ENCODE measurements around the gene C6orf52. TPM values are rescaled to one million over a fixed set of nuclear protein-coding genes. Genes with fewer than 3 reads are reported as not detected.

C6orf52 gene
- total and polyA plus RNA-seq, 2 of the 13 experiments (the other 11 are each of a cell fraction or from before 2014, with no cell fraction given), result 0.50 to 0.53 TPM

- Histone ChIP-seq H3K27me3 (ENCODE audit: control insufficient read depth in 1 of 2, insufficient read depth in 2 of 2, low read length in 2 of 2) (peaks cover 3 to 14% of the 10 kb centered on the region in 2 experiments; a peak in 3 of 5 replicates), H3K79me2 (ENCODE audit: insufficient read depth, low read length) (no peaks in the 10 kb centered on the region), H3K36me3 (replicated peaks in 1 of 2; ENCODE audit: control insufficient read depth in 1 of 2, insufficient read depth in 2 of 2, low read length in 2 of 2) (no peaks in the 10 kb centered on the region), H3K9me3 (ENCODE audit: low read length) (no peaks in the 10 kb centered on the region), H3K4me1 (ENCODE audit: insufficient read depth, low read length) (peaks cover 3% of the 10 kb centered on the region; the same call in 1 of the 2 replicates), H2AFZ (ENCODE audit: low read length) (no peak overlapping the region), H4K20me1 (ENCODE audit: insufficient read depth, low read length) (no peaks in the 10 kb centered on the region), H3K9ac (ENCODE audit: insufficient read depth, low read depth, low read length) (no peak overlapping the region), H3K4me3 (replicated peaks in 1 of 3; ENCODE audit: insufficient read depth in 1 of 3, low read depth in 2 of 3, low read length in 3 of 3) (no peak overlapping the region), H3K27ac (ENCODE audit: extremely low read length, insufficient read depth, low read length) (no peak overlapping the region), H3K4me2 (ENCODE audit: low read depth, low read length) (no peak overlapping the region)
- in situ Hi-C loops (cut with HindIII; ENCODE audit: extremely low pct_ligation_motif_present, low pct_unique_long_range_greater_than_20kb), result no loop called here
- intact Hi-C loops (cut with micrococcal nuclease; ENCODE audit: unreplicated experiment), result no loop called here
- WGBS (ENCODE audit: low lambda C conversion rate), result 25% methylated on average over 3 of the region's 3 CpGs
- POLR2A ChIA-PET, result interaction anchor here (1.1 kb wide), 1 partner anchor 10 kb away, joined by 5 read pairs; the partner anchor contains the start of genes C6orf52 and PAK1IP1
- TF ChIP-seq ZNF570 (CRISPR knock-in tag; IDR thresholded peaks at IDR 0.05; ENCODE audit: borderline replicate concordance) (no peak), ZNF747 (CRISPR knock-in tag; IDR thresholded peaks at IDR 0.05; ENCODE audit: borderline replicate concordance) (no peak), ZNF639 (CRISPR knock-in tag; conservative IDR thresholded peaks at IDR 0.05) (no peak), ZC3H13 (CRISPR knock-in tag; IDR thresholded peaks at IDR 0.05) (no peak), HINFP (CRISPR knock-in tag; IDR thresholded peaks at IDR 0.05; ENCODE audit: low read depth) (no peak), NFE2 (CRISPR knock-in tag; IDR thresholded peaks at IDR 0.05) (no peak)
- TF ChIP-seq, protein P1, sequence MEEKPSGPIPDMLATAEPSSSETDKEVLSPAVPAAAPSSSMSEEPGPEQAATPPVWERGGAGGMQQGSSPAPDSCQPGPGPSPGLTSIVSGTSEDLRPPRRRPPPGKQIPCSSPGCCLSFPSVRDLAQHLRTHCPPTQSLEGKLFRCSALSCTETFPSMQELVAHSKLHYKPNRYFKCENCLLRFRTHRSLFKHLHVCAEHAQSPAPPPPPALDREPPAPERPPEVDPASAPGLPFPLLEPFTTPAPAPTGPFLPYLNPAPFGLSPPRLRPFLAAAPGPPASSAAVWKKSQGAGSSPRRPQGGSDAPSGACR (CRISPR knock-in tag; IDR thresholded peaks at IDR 0.05), result no peak
- ATAC-seq, result no peak
- no peak for DNase-seq (ENCODE audit: low spot score)
- FAIRE-seq, result no peak
- no TSS peak for BruUV-seq (replicated peaks)
- CTCF ChIA-PET (ENCODE audit: low intra/inter-chr PET ratio, low total read pairs), result no interaction called here
These were observed 9.1 kb downstream of the C6orf52 start for GRCh38 chr6:10685092-10685915.
